NB4 (cell line): ENCODE data around the gene DTNB.

ENCODE experiments used
- MYC ChIP-seq: IDR thresholded peaks from 2 replicates; pipeline ENCODE4 v1.6.1; 2011; ENCODE audit warnings: low read depth, low read length
- POLR2A ChIP-seq: IDR thresholded peaks from 2 replicates; pipeline ENCODE4 v1.6.1; 2011; ENCODE audit warnings: mild to moderate bottlenecking; ENCODE audit not compliant: insufficient read length; ENCODE audit errors: extremely low read depth
- TF ChIP-seq, protein P1 (sequence below): IDR thresholded peaks from one replicate; pipeline ENCODE4 v1.5.1; 2012; ENCODE audit warnings: low read depth, low read length

DNA sequence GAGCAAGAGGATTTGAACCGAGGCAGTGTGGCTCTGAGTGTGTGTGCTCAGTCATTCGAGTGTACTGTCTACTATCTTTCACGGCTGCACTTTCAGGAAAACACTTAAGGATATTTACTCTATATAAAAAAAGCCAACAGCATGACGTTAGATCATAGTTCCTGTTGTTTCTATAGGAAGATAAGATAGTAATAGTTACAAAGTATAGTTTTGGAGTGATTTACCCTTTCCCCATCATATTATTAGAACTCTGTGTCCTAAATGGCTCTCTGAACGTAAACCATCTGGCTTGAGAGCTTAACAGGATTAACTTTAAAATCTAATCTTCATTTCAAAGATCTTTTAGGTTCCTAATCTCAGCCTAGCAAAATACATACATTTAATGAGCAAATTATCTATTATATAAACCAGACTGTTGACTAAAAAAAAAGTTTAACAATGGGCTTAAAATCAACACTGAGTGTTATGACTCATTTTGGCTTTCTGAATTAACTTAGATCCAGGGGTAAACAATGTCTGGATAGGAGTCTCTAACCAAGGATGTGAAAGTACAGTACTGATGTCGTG is 181.3 kb downstream of the DTNB start:
- TF ChIP-seq, protein P1, sequence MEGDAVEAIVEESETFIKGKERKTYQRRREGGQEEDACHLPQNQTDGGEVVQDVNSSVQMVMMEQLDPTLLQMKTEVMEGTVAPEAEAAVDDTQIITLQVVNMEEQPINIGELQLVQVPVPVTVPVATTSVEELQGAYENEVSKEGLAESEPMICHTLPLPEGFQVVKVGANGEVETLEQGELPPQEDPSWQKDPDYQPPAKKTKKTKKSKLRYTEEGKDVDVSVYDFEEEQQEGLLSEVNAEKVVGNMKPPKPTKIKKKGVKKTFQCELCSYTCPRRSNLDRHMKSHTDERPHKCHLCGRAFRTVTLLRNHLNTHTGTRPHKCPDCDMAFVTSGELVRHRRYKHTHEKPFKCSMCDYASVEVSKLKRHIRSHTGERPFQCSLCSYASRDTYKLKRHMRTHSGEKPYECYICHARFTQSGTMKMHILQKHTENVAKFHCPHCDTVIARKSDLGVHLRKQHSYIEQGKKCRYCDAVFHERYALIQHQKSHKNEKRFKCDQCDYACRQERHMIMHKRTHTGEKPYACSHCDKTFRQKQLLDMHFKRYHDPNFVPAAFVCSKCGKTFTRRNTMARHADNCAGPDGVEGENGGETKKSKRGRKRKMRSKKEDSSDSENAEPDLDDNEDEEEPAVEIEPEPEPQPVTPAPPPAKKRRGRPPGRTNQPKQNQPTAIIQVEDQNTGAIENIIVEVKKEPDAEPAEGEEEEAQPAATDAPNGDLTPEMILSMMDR: no peak
- no peak for TF ChIP-seq POLR2A
- TF ChIP-seq MYC: no peak
